Measurements from ENCODE around the gene NPL.

Gene NPL

DNA sequence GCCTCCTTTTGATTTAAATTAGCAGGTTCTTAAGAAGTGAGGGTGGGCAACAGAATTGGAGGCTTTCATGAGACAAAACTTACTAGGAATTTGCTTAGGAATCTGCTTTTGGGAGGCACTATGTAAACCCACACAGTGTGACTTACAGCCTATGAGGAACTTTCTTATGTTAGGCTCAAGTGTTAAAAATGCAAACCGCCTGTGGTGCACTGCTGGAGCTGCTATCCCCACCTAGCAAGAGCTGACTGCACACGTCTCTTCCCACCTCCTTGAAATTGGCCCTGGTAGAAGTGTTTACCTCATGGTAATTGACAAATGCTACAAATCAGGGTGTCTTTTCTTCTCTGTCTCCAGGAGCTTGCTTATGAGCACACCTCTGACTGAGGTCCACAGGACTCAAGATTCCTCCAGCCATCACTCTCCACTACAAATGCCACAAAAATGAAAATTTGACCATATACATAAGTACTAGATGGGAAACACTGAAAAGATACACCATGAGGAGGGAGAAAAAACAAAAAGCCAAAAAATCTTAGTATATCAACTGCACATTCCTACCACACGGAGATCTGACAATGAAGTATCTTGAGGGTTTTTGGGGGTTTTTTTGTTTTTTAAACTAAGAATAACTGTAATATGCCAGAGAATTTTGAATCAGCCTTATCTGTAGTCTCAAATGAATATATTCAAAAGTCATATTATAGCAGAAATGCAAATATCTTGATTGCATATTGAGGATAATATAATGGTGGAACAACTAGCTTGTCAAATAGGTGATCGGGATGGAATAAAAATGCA, 18.2 kb upstream of the NPL start:
- DNase-seq = no peak
- in situ Hi-C loops (cut with MboI; ENCODE audit: low pct_unique_long_range_greater_than_20kb, low sequenced_read_pairs) = no loop called here

DNA sequence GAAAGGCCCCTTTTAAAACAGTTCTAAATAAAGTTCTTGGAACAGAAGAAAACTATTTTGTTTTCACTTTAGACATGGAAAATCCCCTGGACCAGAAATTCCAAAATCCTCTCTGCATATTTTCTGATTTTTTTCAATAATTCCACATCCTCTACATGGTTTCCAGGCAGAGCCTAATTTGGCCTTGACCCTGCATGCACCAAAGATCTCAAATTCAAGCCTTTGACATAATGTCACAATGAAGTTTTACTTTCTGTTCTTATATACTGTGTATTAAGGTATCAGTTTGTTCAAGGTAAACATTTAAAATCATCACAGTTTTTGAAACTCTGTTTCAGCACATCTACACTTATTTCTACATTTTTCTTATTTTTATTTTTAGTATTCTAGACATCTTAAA, 12.2 kb upstream of the NPL start:
- in situ Hi-C loops (cut with MboI; ENCODE audit: low pct_unique_long_range_greater_than_20kb, low sequenced_read_pairs) = loop anchor here (25.0 kb wide), 1 partner anchor 690 kb away; no protein-coding TSS in a partner anchor
- DNase-seq = no peak

DNA sequence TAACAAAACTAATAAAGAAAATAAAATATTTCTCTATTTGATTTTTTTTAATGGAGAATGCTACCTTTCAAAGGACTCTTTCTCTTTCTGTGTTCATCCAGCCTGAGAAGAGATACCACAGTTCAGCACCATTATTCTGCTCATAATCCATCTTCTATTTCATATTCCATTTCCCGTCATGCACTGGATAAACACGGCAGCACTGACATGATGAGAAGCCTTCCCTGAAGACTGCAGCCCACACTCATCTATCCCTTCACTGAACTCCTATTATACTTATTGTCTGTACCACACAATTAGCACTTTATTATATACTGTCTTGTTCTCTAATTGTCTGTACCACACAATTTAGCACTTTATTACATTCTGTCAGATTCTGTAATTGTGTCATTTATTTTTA, 10.7 kb upstream of the NPL start:
- in situ Hi-C loops (cut with MboI; ENCODE audit: low pct_unique_long_range_greater_than_20kb, low sequenced_read_pairs) = loop anchor here (25.0 kb wide), 1 partner anchor 692 kb away; no protein-coding TSS in a partner anchor
- DNase-seq = no peak

DNA sequence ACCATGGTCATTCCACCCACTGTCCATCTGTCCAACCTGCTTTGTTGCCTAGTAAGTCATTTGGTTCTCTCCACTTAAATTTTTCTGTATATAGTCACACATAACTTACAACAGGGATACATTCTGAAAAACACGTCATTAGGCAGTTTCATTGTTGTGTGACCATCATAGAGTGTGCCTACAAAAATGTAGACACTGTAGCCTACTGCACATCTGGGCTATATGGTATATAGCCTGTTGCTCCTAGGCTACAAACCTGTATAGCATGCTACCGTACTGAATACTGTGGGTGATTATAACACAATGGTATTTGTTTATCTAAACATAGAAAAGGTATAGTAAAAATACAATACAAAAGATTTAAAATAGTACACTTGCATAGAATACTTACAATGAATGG, 10.0 kb upstream of the NPL start:
- in situ Hi-C loops (cut with MboI; ENCODE audit: low pct_unique_long_range_greater_than_20kb, low sequenced_read_pairs) = loop anchor here (25.0 kb wide), 1 partner anchor 692 kb away; no protein-coding TSS in a partner anchor
- no peak for DNase-seq

DNA sequence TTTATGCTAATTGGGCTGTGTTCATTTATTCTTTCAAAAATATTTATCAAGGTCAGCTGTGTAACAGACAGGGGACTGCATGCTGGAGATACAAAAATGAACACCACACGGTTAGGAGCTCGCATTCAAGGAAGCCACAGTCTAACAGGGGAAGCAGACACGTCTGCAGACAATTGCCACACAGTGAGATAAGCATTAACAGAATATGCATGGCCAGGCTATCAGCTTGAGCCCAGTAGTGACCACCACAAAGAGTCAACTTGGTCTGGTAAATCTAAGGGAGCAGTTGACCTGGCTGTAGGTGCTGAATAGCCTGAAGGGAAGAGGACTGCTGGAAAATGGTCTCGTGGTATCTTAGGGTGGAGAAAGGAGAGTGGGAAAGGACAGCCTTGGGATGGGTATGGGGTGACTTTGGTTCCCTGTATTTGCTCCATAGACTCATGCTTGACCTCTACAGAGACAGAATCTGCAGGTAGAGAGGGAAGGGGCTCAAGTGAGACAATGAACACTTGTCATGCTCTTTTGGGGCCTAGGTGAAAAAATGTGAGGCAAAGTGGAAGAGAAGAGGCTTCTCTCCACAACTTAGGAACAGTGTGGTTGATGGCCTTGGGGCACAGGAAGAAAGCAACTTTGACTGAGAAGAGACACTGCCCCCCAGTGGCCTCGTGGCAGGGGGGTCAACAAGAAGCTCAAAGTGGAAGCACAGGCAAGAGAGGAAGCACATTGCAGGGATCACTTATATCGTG, 7.6 kb upstream of the NPL start:
- DNase-seq = peak; percentile 86
- in situ Hi-C loops (cut with MboI; ENCODE audit: low pct_unique_long_range_greater_than_20kb, low sequenced_read_pairs) = loop anchor here (10.0 to 25.0 kb wide), 2 partner anchors 177 to 695 kb away; partner anchors contain the start of gene RGS16

DNA sequence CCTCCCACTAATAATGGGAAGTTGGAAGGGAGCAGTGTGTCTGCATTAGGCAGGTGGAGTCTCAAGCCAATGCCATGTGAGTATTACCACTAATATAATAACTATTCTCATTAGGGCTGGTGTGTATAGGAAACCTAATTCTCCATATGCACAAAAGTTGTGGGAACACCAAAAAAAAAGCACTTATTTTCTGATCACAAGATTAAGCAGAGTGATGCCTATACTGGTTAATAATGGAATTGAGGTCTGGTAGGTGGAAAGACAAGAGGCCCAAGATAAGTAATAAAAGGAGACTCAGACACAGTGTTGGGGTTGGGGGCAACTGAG, 7.0 kb upstream of the NPL start:
- no peak for DNase-seq
- in situ Hi-C loops (cut with MboI; ENCODE audit: low pct_unique_long_range_greater_than_20kb, low sequenced_read_pairs) = loop anchor here (10.0 to 25.0 kb wide), 2 partner anchors 178 to 695 kb away; partner anchors contain the start of gene RGS16

DNA sequence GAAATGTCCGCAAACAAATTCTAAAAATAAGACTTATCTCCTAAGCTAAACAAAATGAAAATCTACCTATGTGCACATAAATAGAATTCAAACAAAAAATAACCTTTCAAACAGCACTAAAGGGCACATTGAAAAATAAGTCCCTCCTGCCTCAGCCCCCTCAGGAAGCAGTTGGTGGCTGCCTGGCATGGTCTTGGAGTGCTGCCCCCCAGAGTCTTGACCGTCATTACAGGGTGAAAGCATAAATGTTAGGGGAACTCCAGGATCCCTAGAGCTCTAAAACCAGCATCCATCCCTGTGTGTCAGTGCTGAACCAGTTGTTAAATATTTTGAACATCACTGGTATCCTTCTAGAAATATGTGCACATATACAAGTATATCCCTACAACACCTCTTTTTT, 6.5 kb upstream of the NPL start:
- in situ Hi-C loops (cut with MboI; ENCODE audit: low pct_unique_long_range_greater_than_20kb, low sequenced_read_pairs) = loop anchor here (10.0 to 25.0 kb wide), 2 partner anchors 178 to 696 kb away; partner anchors contain the start of gene RGS16
- peak; percentile 19 for DNase-seq

DNA sequence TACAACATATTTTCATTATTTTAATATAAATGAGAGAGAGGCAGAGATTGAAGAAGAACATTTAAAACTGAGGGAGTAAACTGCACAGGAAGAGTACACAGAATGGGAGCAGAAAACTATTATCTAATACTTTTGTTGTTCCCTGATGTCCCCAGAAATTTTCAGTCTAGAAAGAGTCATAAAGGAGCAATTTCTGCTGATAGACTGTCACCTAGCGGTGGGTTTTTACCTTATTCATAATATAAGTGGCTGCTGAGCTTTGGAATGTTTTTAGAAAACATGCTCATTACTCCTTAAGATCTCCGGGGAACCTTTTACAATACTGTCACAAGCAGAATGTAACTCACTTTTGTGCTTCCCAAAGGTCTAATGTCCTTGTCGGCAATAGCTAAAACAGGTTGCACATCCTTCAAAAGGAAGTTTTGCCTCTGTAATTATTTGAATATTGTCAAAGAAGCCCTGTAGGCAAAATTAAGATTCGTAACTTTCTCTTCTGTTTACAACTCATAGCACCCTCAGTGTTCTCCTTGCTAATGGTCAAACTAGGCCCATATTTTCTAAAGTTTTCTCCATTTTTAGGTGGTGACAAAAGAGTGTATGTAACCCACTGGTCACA, 4.9 kb upstream of the NPL start:
- peak; percentile 50 for DNase-seq
- in situ Hi-C loops (cut with MboI; ENCODE audit: low pct_unique_long_range_greater_than_20kb, low sequenced_read_pairs) = loop anchor here (10.0 to 25.0 kb wide), 2 partner anchors 180 to 697 kb away; partner anchors contain the start of gene RGS16

DNA sequence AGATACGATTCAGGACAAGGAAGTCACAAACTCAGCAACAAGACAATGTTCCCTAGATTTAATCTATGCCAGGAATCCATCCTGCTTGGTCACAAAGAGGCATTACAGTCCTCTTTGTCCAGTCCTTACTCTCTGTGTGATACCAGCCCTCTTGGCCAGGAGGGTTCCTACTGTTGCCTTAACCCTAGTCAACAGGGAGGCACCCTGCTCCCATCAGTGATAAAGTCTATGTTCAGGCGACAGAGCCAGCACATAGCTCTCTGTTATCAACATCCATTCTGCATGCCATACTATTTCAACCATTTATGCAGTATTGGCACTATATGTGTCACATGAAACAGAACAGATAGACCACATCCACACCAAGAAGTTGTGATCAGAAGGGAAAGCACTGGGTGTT, 4.4 kb upstream of the NPL start:
- in situ Hi-C loops (cut with MboI; ENCODE audit: low pct_unique_long_range_greater_than_20kb, low sequenced_read_pairs) = loop anchor here (10.0 to 25.0 kb wide), 2 partner anchors 180 to 698 kb away; partner anchors contain the start of gene RGS16
- DNase-seq = no peak

DNA sequence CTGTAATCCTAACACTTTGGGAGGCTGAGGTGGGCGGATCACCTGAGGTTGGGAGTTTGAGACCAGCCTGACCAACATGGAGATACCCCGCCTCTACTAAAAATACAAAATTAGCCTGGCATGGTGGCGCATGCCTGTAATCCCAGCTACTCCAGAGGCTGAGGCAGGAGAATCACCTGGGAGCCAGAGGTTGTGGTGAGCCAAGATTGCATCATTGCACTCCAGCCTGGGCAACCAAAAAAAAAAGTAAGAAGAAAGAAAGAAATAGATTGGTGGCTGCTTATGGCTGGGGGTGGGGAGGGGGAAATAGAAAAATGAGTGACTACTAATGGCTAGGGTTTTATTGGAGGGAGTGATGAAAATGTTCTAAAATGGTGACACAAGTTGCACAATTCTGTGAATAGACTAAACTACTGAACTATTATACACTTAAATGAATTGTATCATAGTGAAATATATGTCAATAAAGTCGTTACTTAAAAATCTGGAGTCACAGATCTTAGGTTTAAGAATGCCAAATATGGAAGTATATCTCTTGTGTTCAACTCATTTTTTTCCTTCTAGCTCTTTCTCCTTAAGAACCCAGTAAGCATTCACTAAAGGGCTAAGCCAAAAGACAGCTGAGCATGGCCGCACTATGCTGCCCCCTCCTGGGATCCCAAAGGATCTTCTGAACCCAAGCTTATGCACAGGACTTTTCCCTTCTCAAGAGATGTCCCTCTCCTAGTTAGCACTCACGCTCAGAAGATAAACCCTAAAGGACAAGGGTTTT, 3.2 kb upstream of the NPL start:
- in situ Hi-C loops (cut with MboI; ENCODE audit: low pct_unique_long_range_greater_than_20kb, low sequenced_read_pairs) = loop anchor here (10.0 to 25.0 kb wide), 2 partner anchors 182 to 699 kb away; partner anchors contain the start of gene RGS16
- peak; percentile 55 for DNase-seq

DNA sequence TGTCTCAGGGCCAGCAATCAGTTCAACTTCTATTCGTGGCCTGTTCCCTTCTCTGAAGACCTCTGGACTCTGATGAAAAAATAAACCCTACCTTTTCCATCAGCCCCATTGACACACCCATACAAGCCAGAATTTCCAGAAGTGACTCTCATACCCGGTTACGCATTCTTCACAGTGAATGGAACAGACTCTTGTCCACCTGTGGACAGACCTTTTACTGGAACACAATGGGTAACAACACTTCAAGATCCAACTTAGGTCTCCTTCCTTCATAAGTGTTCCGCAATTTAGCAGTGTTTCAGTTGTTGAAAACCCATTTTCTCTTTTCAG, 2.6 kb upstream of the NPL start:
- no peak for DNase-seq
- in situ Hi-C loops (cut with MboI; ENCODE audit: low pct_unique_long_range_greater_than_20kb, low sequenced_read_pairs) = loop anchor here (10.0 to 25.0 kb wide), 2 partner anchors 182 to 700 kb away; partner anchors contain the start of gene RGS16

DNA sequence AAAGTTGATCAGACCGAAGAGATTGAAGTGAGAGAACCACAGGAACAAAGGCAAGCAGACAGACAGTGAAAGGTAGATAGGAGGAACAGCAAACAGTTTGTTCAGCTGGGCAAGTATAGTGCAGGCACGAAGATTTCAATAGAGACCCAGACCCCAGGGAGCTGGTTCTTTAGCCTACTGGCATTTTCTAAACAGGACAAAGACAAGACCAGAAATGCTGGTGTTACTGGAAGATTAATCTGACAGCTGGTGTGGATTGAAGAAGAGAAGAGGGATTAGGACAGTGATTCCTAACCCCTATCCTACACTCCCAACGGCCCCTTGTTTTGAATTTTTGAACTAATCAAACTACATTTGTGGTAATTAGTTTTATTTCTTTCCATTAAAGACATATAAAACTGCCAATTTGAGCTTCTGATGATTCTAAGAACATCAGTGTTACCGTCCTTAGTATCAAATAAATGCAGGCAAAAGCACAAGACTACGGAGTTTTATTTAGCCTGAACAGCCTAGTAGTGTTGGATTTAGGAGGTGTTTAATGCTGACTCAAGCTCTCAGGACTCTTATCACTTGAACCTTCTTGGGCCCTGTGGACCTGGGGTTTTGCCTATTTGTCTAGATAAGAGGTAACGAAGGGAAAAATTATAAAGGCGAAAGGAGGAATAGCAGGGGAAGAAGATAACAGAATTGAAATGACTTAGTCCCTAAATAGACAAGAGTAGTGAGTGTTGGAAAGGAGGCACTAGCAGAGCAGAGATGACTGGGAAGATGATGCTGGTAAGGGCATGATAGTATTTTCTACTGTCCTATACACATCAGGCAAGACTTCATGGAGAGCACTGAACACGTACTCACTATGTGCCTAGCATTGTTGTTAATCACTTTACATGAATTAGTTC, 2.0 kb downstream of the NPL start:
- in situ Hi-C loops (cut with MboI; ENCODE audit: low pct_unique_long_range_greater_than_20kb, low sequenced_read_pairs) = loop anchor here (25.0 kb wide), 1 partner anchor 704 kb away; no protein-coding TSS in a partner anchor
- no peak for DNase-seq

DNA sequence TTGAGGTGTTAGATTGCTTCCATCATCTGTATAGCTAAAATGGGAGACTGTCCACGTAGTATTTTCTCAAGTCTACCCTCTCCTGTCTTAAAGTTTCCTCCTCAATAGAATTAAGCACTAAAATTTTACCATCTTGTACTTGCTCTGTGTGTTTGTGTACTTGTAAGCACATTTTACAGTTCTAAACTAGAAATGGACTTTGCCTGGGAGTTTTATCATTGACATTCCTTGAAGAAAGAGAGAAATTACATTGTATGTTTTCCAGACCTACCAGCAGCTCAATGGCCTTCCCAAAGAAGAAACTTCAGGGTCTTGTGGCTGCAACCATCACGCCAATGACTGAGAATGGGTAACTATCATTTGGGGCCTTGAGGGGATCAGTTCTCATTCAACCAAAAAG, 4.5 kb downstream of the NPL start:
- in situ Hi-C loops (cut with MboI; ENCODE audit: low pct_unique_long_range_greater_than_20kb, low sequenced_read_pairs) = loop anchor here (25.0 kb wide), 1 partner anchor 707 kb away; no protein-coding TSS in a partner anchor
- no peak for DNase-seq

DNA sequence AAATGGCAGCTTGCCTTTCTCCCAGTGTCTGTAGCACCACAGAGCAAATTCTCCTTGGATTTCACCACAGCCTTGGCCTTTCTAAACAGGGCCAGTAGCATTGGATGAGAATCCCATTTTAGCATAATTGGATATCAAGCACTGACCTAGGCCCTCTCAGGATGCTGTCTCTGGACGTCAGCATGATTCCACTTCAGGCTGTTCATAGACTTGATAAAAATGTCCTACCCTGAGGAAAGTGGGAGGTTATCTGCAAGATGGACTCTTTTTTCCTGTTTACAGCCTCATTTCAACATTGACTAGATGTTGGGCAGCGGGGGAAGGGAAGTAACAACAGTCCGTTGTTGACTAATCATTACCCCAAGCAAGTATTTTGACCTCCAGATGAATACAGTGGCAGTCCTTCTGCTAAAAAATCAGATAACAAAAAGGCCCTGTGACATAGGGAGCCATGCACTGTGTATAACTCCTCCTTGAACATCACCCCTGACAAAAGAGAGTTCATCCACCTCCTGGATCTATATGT, 5.2 kb downstream of the NPL start:
- in situ Hi-C loops (cut with MboI; ENCODE audit: low pct_unique_long_range_greater_than_20kb, low sequenced_read_pairs) = loop anchor here (25.0 kb wide), 1 partner anchor 707 kb away; no protein-coding TSS in a partner anchor
- DNase-seq = no peak

DNA sequence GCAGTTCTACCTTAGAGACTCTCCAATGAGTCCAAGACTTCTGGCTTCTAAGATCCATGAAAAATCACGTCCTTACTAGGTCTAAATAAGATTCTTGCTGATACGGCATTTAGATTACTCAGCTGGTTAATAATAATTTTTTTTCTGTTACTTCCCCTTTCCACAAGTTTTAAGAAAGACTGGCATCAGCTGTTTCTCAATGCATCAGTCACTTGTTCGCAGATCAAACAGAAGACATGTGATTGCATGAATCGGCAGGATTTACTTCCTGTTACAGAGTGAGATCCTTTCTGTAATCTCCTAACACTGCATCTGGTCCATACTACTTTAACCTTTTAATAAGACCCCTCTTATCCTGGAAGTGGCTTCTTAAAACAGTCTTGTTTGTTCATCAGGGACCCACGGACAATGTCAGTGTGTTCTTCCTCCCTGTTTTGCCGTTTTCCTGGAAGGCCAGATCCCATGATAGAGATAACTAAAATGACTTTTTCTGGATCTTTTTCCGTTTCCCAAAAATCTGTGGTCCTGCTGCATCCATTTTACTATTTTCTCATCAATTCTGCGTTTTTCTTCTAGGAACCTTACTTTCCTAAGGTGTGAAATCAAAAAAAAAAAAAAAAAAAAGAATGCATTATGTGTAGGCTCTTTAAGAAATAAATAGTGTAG, 6.1 kb downstream of the NPL start:
- in situ Hi-C loops (cut with MboI; ENCODE audit: low pct_unique_long_range_greater_than_20kb, low sequenced_read_pairs) = loop anchor here (25.0 kb wide), 1 partner anchor 708 kb away; no protein-coding TSS in a partner anchor
- DNase-seq = peak; percentile 78

DNA sequence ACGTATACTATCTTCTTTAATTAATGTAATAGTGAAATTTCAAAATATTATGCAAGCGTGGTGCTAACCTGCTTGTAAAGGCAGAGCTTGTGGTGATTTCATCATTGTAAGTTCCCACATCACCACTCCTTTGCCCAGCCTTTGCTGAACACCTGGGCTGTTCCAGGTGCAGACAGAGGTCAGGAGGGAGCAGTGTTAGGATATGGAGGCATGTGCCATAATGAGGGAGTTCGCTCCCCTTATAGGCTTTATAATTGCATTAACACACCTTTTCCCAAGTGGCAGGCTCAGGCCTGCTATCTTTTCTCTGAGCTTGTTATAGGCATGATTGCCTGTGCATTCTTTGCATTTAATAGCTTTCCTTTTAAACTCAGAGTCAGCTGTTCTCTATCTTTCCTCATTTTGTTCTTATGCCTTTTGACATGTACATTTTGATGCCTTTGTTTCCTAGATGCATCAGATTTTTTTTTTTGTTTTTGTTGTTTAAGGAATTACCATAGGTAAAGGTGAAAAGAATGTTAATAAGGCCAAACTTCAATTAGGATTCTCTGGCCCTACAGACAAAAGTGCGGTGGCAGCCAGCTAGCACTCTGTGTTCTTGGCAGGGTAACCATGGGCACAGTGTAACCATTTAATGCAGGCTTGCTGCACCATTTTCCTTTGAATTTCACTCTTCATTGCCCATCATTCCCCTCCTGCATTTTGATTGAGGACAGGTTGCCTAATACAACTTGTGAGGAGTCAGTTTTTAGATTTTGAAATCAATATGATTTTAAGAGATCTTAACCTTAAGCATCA, 12.6 kb downstream of the NPL start:
- DNase-seq = no peak
- in situ Hi-C loops (cut with MboI; ENCODE audit: low pct_unique_long_range_greater_than_20kb, low sequenced_read_pairs) = no loop called here

All from KBM-7 (cell line).